K562 (cell line): ENCODE data around the gene DYRK1A. TPM values are rescaled to one million over a fixed set of nuclear protein-coding genes. Genes with fewer than 3 reads are reported as not detected.

Source experiments
- ADNP ChIP-seq: fragments of 200-800 bp; sonication (Bioruptor generic); IDR thresholded peaks from 2 replicates; pipeline ENCODE4 v1.6.1; 2016; ENCODE audit warnings: missing genetic modification characterization, missing compliant biosample characterization
- ESRRA ChIP-seq: fragments of 450-650 bp; IDR thresholded peaks from 2 replicates; pipeline ENCODE4 v1.6.1; 2014; ENCODE audit warnings: low read depth, mild to moderate bottlenecking, moderate library complexity, borderline replicate concordance
- FOXM1 ChIP-seq, 2 experiments: fragments of 450-650 bp in 1 of 2; sonication (generic) in 1 of 2; formaldehyde crosslinking in 1 of 2; IDR thresholded peaks; 2 replicates each; pipeline versions ENCODE4 v1.6.1 to v1.9.0; 2017 to 2022; ENCODE audit warnings: low read depth in 2 of 2, mild to moderate bottlenecking in 2 of 2, missing genetic modification reagents in 1 of 2, moderate library complexity in 1 of 2
- HDAC2 ChIP-seq: fragments of 450-650 bp; IDR thresholded peaks from 2 replicates; pipeline ENCODE4 v1.6.1; 2016; ENCODE audit warnings: mild to moderate bottlenecking
- HDGF ChIP-seq: fragments of 450-650 bp; IDR thresholded peaks from 2 replicates; pipeline ENCODE4 v1.6.1; 2016
- MCM3 ChIP-seq: fragments of 450-650 bp; IDR thresholded peaks from 2 replicates; pipeline ENCODE4 v1.6.1; 2016
- MEF2D ChIP-seq: conservative IDR thresholded peaks from 2 replicates; pipeline ENCODE4 v1.6.1; 2016; ENCODE audit warnings: low read depth, missing genetic modification characterization, missing compliant biosample characterization
- MTA2 ChIP-seq: fragments of 450-650 bp; IDR thresholded peaks from 2 replicates; pipeline ENCODE4 v1.6.1; 2016; ENCODE audit warnings: low read depth
- MTF1 ChIP-seq: fragments of 250-450 bp; sonication (Bioruptor Pico); IDR thresholded peaks from 2 replicates; pipeline ENCODE4 v1.9.0; 2021; ENCODE audit warnings: moderate library complexity, mild to moderate bottlenecking, inconsistent platforms, borderline replicate concordance
- MXI1 ChIP-seq: IDR thresholded peaks from 2 replicates; pipeline ENCODE4 v1.6.1; 2011; ENCODE audit warnings: low read depth, mild to moderate bottlenecking, improper control_type of control experiment, low read length
- NFATC3 ChIP-seq: fragments of 450-650 bp; IDR thresholded peaks from 2 replicates; pipeline ENCODE4 v1.6.1; 2017; ENCODE audit warnings: mild to moderate bottlenecking
- PCBP2 ChIP-seq: fragments of 200-400 bp; formaldehyde crosslinking; IDR thresholded peaks from 2 replicates; pipeline ENCODE4 v1.6.1; 2018; ENCODE audit warnings: low read length, low read depth, mild to moderate bottlenecking, moderate library complexity; ENCODE audit not compliant: poor library complexity, severe bottlenecking
- STAT5B ChIP-seq: fragments of 250-450 bp; sonication (Bioruptor Pico); IDR thresholded peaks from 2 replicates; pipeline ENCODE4 v1.8.0; 2021; ENCODE audit warnings: mild to moderate bottlenecking, inconsistent platforms
- ZNF133 ChIP-seq: fragments of 250-450 bp; sonication (Bioruptor Pico); IDR thresholded peaks from 2 replicates; pipeline ENCODE4 v1.4.0; 2020; ENCODE audit warnings: mild to moderate bottlenecking
- ZNF324 ChIP-seq: fragments of 250-450 bp; sonication (Bioruptor Pico); IDR thresholded peaks from 2 replicates; pipeline ENCODE4 v1.4.0; 2020; ENCODE audit warnings: mild to moderate bottlenecking
- ZNF75A ChIP-seq: fragments of 450-650 bp; formaldehyde crosslinking; IDR thresholded peaks from 2 replicates; pipeline ENCODE4 v1.4.0; 2020; ENCODE audit warnings: mild to moderate bottlenecking
- polyA plus RNA-seq, 8 experiments: library from polyadenylated mRNA; depleted of rRNA in 4 of 8; stranded (reverse) in 5 of 8; unstranded in 3 of 8; fragments of >200 nt; fragmentation: Nextera tagmentation in 2 of 8; fragmentation: Illumina TruSeq in 1 of 8; extraction: Ambion mirVana in 2 of 8; extraction: Trizol in 1 of 8; gene quantifications; 2 replicates each; pipeline versions ENCODE4 v1.2.1 to v1.2.3, GENCODE V29; 2011 to 2014; ENCODE audit warnings: inconsistent platforms in 1 of 8, missing spikeins in 1 of 8
- total RNA-seq, 7 experiments: library from RNA; depleted of rRNA in 6 of 7; stranded (reverse); fragments of >200 nt in 6 of 7; fragmentation: Illumina TruSeq in 2 of 7; extraction: Trizol in 2 of 7; gene quantifications; 2 replicates each; pipeline versions ENCODE4 v1.2.1 to v1.2.3, GENCODE V29; 2011 to 2021; ENCODE audit warnings: low replicate concordance in 1 of 7
- TF ChIP-seq, protein P1 (sequence below): fragments of 450-650 bp; IDR thresholded peaks from 2 replicates; pipeline ENCODE4 v1.6.1; 2018; ENCODE audit warnings: mild to moderate bottlenecking, low read depth; ENCODE audit not compliant: partially characterized antibody
- TF ChIP-seq, protein P2 (sequence below): fragments of 250-450 bp; sonication (Bioruptor Pico); IDR thresholded peaks from 2 replicates; pipeline ENCODE4 v1.5.0; 2020; ENCODE audit warnings: mild to moderate bottlenecking
- TF ChIP-seq, protein P3 (sequence below): fragments of 450-650 bp; IDR thresholded peaks from 2 replicates; pipeline ENCODE4 v1.7.0; 2016; ENCODE audit warnings: borderline replicate concordance
- TF ChIP-seq, protein P4 (sequence below): sonication (generic); formaldehyde crosslinking; IDR thresholded peaks from 2 replicates; pipeline ENCODE4 v1.8.0; 2022; ENCODE audit warnings: mild to moderate bottlenecking, missing genetic modification reagents, borderline replicate concordance
- TF ChIP-seq, protein P5 (sequence below): IDR thresholded peaks from 2 replicates; pipeline ENCODE4 v1.6.1; 2012; ENCODE audit warnings: low read depth, low read length, improper control_type of control experiment, borderline replicate concordance

Gene DYRK1A
- total and polyA plus RNA-seq, 9 of the 15 experiments (the other 6 are each of a cell fraction or from before 2014, with no cell fraction given) = 3.7 to 64.8 (median 42.3) TPM

DNA sequence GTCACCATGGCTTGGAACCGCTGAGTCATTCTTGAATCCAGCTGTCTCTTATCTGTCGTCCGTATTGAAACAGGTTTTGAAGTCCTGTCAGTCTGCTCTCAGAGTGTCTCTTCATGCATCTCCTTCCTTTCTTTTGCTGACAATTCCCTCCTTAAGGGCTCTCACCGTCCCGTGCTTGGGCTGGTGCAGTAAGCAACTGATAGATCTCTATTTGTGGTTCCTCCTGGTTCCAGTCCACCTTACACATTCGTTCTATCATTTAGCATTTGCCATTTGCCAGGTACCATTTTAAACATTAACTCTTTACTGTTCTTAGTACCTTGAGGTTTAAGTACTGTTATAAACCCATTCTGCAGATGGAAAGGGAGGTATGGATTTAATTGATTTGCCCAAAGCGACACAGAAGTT, 88.9 kb downstream of the DYRK1A start (continued):
- TF ChIP-seq, protein P1, sequence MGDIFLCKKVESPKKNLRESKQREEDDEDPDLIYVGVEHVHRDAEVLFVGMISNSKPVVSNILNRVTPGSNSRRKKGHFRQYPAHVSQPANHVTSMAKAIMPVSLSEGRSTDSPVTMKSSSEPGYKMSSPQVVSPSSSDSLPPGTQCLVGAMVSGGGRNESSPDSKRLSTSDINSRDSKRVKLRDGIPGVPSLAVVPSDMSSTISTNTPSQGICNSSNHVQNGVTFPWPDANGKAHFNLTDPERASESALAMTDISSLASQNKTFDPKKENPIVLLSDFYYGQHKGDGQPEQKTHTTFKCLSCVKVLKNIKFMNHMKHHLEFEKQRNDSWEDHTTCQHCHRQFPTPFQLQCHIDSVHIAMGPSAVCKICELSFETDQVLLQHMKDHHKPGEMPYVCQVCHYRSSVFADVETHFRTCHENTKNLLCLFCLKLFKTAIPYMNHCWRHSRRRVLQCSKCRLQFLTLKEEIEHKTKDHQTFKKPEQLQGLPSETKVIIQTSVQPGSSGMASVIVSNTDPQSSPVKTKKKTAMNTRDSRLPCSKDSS = no peak
- peak; percentile 94 for TF ChIP-seq HDAC2
- no peak for TF ChIP-seq ZNF324 (CRISPR knock-in tag)
- TF ChIP-seq, protein P2, sequence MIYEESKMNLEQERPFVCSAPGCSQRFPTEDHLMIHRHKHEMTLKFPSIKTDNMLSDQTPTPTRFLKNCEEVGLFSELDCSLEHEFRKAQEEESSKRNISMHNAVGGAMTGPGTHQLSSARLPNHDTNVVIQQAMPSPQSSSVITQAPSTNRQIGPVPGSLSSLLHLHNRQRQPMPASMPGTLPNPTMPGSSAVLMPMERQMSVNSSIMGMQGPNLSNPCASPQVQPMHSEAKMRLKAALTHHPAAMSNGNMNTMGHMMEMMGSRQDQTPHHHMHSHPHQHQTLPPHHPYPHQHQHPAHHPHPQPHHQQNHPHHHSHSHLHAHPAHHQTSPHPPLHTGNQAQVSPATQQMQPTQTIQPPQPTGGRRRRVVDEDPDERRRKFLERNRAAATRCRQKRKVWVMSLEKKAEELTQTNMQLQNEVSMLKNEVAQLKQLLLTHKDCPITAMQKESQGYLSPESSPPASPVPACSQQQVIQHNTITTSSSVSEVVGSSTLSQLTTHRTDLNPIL = no peak
- TF ChIP-seq ESRRA = no peak
- TF ChIP-seq ZNF133 (CRISPR knock-in tag) = no peak
- TF ChIP-seq, protein P3, sequence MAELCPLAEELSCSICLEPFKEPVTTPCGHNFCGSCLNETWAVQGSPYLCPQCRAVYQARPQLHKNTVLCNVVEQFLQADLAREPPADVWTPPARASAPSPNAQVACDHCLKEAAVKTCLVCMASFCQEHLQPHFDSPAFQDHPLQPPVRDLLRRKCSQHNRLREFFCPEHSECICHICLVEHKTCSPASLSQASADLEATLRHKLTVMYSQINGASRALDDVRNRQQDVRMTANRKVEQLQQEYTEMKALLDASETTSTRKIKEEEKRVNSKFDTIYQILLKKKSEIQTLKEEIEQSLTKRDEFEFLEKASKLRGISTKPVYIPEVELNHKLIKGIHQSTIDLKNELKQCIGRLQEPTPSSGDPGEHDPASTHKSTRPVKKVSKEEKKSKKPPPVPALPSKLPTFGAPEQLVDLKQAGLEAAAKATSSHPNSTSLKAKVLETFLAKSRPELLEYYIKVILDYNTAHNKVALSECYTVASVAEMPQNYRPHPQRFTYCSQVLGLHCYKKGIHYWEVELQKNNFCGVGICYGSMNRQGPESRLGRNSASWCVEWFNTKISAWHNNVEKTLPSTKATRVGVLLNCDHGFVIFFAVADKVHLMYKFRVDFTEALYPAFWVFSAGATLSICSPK = no peak
- TF ChIP-seq STAT5B (CRISPR knock-in tag) = no peak
- TF ChIP-seq NFATC3 = peak; percentile 78; the same call in 1 of the 2 replicates
- peak; percentile 71; the same call in 1 of the 2 replicates for TF ChIP-seq MXI1
- TF ChIP-seq PCBP2 = no peak
- peak; percentile 84 for TF ChIP-seq MTA2
- 0 out of 2 replicates have a peak, but pooled peaks have one; percentile 33 for TF ChIP-seq MEF2D (tag)
- TF ChIP-seq MTF1 = no peak
- no peak; the same call in 1 of the 2 replicates for TF ChIP-seq ADNP (tag)
- peak; percentile 70 for TF ChIP-seq FOXM1 (IDR thresholded peaks at IDR 0.05; ENCODE audit: low read depth)
- TF ChIP-seq FOXM1 (CRISPR knock-in tag; IDR thresholded peaks at IDR 0.05; ENCODE audit: low read depth) = no peak
- TF ChIP-seq, protein P4, sequence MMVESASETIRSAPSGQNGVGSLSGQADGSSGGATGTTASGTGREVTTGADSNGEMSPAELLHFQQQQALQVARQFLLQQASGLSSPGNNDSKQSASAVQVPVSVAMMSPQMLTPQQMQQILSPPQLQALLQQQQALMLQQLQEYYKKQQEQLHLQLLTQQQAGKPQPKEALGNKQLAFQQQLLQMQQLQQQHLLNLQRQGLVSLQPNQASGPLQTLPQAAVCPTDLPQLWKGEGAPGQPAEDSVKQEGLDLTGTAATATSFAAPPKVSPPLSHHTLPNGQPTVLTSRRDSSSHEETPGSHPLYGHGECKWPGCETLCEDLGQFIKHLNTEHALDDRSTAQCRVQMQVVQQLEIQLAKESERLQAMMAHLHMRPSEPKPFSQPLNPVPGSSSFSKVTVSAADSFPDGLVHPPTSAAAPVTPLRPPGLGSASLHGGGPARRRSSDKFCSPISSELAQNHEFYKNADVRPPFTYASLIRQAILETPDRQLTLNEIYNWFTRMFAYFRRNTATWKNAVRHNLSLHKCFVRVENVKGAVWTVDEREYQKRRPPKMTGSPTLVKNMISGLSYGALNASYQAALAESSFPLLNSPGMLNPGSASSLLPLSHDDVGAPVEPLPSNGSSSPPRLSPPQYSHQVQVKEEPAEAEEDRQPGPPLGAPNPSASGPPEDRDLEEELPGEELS = no peak
- TF ChIP-seq MCM3 = no peak
- TF ChIP-seq HDGF = 0 out of 2 replicates have a peak, but pooled peaks have one; percentile 39
- TF ChIP-seq, protein P5, sequence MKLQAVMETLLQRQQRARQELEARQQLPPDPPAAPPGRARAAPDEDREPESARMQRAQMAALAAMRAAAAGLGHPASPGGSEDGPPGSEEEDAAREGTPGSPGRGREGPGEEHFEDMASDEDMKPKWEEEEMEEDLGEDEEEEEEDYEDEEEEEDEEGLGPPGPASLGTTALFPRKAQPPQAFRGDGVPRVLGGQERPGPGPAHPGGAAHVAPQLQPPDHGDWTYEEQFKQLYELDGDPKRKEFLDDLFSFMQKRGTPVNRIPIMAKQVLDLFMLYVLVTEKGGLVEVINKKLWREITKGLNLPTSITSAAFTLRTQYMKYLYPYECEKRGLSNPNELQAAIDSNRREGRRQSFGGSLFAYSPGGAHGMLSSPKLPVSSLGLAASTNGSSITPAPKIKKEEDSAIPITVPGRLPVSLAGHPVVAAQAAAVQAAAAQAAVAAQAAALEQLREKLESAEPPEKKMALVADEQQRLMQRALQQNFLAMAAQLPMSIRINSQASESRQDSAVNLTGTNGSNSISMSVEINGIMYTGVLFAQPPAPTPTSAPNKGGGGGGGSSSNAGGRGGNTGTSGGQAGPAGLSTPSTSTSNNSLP = peak; percentile 77
- TF ChIP-seq ZNF75A (CRISPR knock-in tag) = no peak
